HepG2 (cell line): Measurements from ENCODE around the gene MEI1. TPM values are rescaled to one million over a fixed set of nuclear protein-coding genes. Genes with fewer than 3 reads are reported as not detected.

Experiments
- EZH2 ChIP-seq: conservative IDR thresholded peaks from 2 replicates; pipeline ENCODE4 v1.6.1; 2012; ENCODE audit warnings: mild to moderate bottlenecking, low read depth, low read length, moderate library complexity
- GATAD2A ChIP-seq: IDR thresholded peaks from 2 replicates; pipeline ENCODE4 v1.6.1; 2016
- HES4 ChIP-seq: sonication (generic); formaldehyde crosslinking; IDR thresholded peaks from 2 replicates; pipeline ENCODE4 v1.9.0; 2021; ENCODE audit warnings: mild to moderate bottlenecking, missing genetic modification reagents, borderline replicate concordance
- HOMEZ ChIP-seq: IDR thresholded peaks from 2 replicates; pipeline ENCODE4 v1.6.1; 2016; ENCODE audit warnings: low read depth
- MIXL1 ChIP-seq: IDR thresholded peaks from 2 replicates; pipeline ENCODE4 v1.6.1; 2016
- POGZ ChIP-seq: sonication (generic); formaldehyde crosslinking; IDR thresholded peaks from 2 replicates; pipeline ENCODE4 v1.4.0; 2020; ENCODE audit warnings: mild to moderate bottlenecking, missing genetic modification reagents
- RARG ChIP-seq: sonication (generic); formaldehyde crosslinking; IDR thresholded peaks from 2 replicates; pipeline ENCODE4 v1.4.0; 2020; ENCODE audit warnings: low read depth, mild to moderate bottlenecking, missing genetic modification reagents
- RFXAP ChIP-seq: sonication (generic); formaldehyde crosslinking; IDR thresholded peaks from 2 replicates; pipeline ENCODE4 v1.4.0; 2020; ENCODE audit warnings: missing genetic modification reagents, borderline replicate concordance
- SRY ChIP-seq: sonication (generic); formaldehyde crosslinking; IDR thresholded peaks from 2 replicates; pipeline ENCODE4 v1.8.0; 2022; ENCODE audit warnings: mild to moderate bottlenecking, missing genetic modification reagents
- TARDBP ChIP-seq: sonication (generic); formaldehyde crosslinking; IDR thresholded peaks from 2 replicates; pipeline ENCODE4 v1.8.0; 2022; ENCODE audit warnings: mild to moderate bottlenecking, missing genetic modification reagents
- TEAD2 ChIP-seq: sonication (generic); formaldehyde crosslinking; IDR thresholded peaks from 2 replicates; pipeline ENCODE4 v1.9.0; 2021; ENCODE audit warnings: missing genetic modification reagents
- ZNF12 ChIP-seq: sonication (generic); formaldehyde crosslinking; IDR thresholded peaks from 2 replicates; pipeline ENCODE4 v1.5.0; 2020; ENCODE audit warnings: missing genetic modification reagents
- ZNF496 ChIP-seq: sonication (generic); formaldehyde crosslinking; IDR thresholded peaks from 2 replicates; pipeline ENCODE4 v1.8.1; 2023; ENCODE audit warnings: mild to moderate bottlenecking, moderate library complexity, missing genetic modification reagents; ENCODE audit not compliant: insufficient replicate concordance
- polyA plus RNA-seq, 8 experiments: library from polyadenylated mRNA; depleted of rRNA in 3 of 8; stranded (reverse) in 7 of 8; unstranded in 1 of 8; fragments of >200 nt; fragmentation: Illumina TruSeq in 4 of 8; extraction: Trizol in 4 of 8; gene quantifications; 2 replicates each; pipeline versions ENCODE4 v1.2.1 to v1.2.3, GENCODE V29; 2011 to 2016; ENCODE audit warnings: low read depth in 4 of 8, missing spikeins in 1 of 8, mixed read lengths in 1 of 8; ENCODE audit not compliant: insufficient read depth in 1 of 8
- total RNA-seq, 5 experiments: library from RNA; depleted of rRNA; stranded (reverse); fragments of >200 nt; fragmentation: Illumina TruSeq; extraction: Trizol; gene quantifications; 2 replicates each; pipeline ENCODE4 v1.2.3, GENCODE V29; 2016; ENCODE audit warnings: low read depth in 1 of 5
- TF ChIP-seq, protein P1 (sequence below): sonication (generic); formaldehyde crosslinking; IDR thresholded peaks from 2 replicates; pipeline ENCODE4; 2020; ENCODE audit warnings: missing genetic modification reagents, mild to moderate bottlenecking, borderline replicate concordance
- TF ChIP-seq, protein P2 (sequence below): fragments of 450-650 bp; IDR thresholded peaks from 2 replicates; pipeline ENCODE4 v1.6.1; 2017; ENCODE audit warnings: mild to moderate bottlenecking
- TF ChIP-seq, protein P3 (sequence below): sonication (generic); formaldehyde crosslinking; IDR thresholded peaks from 2 replicates; pipeline ENCODE4 v1.4.0; 2020; ENCODE audit warnings: missing genetic modification reagents, borderline replicate concordance
- TF ChIP-seq, protein P4 (sequence below): IDR thresholded peaks from 2 replicates; pipeline ENCODE4 v1.6.1; 2016; ENCODE audit warnings: mild to moderate bottlenecking, missing biosample characterization, missing genetic modification reagents

The MEI1 gene
- total and polyA plus RNA-seq, 2 of the 13 experiments (the other 11 are each of a cell fraction or from before 2014, with no cell fraction given): 0.75 to 1.9 TPM

- TF ChIP-seq, protein P1, sequence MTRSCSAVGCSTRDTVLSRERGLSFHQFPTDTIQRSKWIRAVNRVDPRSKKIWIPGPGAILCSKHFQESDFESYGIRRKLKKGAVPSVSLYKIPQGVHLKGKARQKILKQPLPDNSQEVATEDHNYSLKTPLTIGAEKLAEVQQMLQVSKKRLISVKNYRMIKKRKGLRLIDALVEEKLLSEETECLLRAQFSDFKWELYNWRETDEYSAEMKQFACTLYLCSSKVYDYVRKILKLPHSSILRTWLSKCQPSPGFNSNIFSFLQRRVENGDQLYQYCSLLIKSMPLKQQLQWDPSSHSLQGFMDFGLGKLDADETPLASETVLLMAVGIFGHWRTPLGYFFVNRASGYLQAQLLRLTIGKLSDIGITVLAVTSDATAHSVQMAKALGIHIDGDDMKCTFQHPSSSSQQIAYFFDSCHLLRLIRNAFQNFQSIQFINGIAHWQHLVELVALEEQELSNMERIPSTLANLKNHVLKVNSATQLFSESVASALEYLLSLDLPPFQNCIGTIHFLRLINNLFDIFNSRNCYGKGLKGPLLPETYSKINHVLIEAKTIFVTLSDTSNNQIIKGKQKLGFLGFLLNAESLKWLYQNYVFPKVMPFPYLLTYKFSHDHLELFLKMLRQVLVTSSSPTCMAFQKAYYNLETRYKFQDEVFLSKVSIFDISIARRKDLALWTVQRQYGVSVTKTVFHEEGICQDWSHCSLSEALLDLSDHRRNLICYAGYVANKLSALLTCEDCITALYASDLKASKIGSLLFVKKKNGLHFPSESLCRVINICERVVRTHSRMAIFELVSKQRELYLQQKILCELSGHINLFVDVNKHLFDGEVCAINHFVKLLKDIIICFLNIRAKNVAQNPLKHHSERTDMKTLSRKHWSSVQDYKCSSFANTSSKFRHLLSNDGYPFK: peak; percentile 58; the same call in 1 of the 2 replicates
- TF ChIP-seq, protein P2, sequence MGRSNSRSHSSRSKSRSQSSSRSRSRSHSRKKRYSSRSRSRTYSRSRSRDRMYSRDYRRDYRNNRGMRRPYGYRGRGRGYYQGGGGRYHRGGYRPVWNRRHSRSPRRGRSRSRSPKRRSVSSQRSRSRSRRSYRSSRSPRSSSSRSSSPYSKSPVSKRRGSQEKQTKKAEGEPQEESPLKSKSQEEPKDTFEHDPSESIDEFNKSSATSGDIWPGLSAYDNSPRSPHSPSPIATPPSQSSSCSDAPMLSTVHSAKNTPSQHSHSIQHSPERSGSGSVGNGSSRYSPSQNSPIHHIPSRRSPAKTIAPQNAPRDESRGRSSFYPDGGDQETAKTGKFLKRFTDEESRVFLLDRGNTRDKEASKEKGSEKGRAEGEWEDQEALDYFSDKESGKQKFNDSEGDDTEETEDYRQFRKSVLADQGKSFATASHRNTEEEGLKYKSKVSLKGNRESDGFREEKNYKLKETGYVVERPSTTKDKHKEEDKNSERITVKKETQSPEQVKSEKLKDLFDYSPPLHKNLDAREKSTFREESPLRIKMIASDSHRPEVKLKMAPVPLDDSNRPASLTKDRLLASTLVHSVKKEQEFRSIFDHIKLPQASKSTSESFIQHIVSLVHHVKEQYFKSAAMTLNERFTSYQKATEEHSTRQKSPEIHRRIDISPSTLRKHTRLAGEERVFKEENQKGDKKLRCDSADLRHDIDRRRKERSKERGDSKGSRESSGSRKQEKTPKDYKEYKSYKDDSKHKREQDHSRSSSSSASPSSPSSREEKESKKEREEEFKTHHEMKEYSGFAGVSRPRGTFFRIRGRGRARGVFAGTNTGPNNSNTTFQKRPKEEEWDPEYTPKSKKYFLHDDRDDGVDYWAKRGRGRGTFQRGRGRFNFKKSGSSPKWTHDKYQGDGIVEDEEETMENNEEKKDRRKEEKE: no peak
- no peak for TF ChIP-seq TEAD2
- peak; percentile 67; the same call in 1 of the 2 replicates for TF ChIP-seq HES4 (CRISPR knock-in tag)
- TF ChIP-seq GATAD2A (CRISPR knock-in tag): peak; percentile 49; the same call in 1 of the 2 replicates
- TF ChIP-seq ZNF12: no peak
- peak; percentile 81; the same call in 1 of the 2 replicates for TF ChIP-seq RFXAP
- TF ChIP-seq HOMEZ: peak; percentile 36; the same call in 1 of the 2 replicates
- TF ChIP-seq, protein P3, sequence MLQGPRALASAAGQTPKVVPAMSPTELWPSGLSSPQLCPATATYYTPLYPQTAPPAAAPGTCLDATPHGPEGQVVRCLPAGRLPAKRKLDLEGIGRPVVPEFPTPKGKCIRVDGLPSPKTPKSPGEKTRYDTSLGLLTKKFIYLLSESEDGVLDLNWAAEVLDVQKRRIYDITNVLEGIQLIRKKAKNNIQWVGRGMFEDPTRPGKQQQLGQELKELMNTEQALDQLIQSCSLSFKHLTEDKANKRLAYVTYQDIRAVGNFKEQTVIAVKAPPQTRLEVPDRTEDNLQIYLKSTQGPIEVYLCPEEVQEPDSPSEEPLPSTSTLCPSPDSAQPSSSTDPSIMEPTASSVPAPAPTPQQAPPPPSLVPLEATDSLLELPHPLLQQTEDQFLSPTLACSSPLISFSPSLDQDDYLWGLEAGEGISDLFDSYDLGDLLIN (CRISPR knock-in tag): no peak; the same call in 1 of the 2 replicates
- TF ChIP-seq, protein P4, sequence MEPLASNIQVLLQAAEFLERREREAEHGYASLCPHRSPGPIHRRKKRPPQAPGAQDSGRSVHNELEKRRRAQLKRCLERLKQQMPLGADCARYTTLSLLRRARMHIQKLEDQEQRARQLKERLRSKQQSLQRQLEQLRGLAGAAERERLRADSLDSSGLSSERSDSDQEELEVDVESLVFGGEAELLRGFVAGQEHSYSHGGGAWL (CRISPR knock-in tag): 0 out of 2 replicates have a peak, but pooled peaks have one; percentile 42
- TF ChIP-seq POGZ: no peak
- no peak for TF ChIP-seq EZH2
- peak; percentile 64 for TF ChIP-seq MIXL1 (CRISPR knock-in tag)
- TF ChIP-seq RARG (CRISPR knock-in tag): no peak
- no peak for TF ChIP-seq ZNF496
- TF ChIP-seq SRY (CRISPR knock-in tag): no peak
- peak; percentile 45 for TF ChIP-seq TARDBP (CRISPR knock-in tag)
Measured at GRCh38 chr22:41682033-41682807, 17.1 kb upstream of the MEI1 start (continued).
